Measurements from ENCODE around the gene SEC14L2. TPM values are rescaled to one million over a fixed set of nuclear protein-coding genes. Genes with fewer than 3 reads are reported as not detected.

The SEC14L2 gene
- total RNA-seq, 1 experiment from 2014 or later: 51.3 TPM

- BruUV-seq (replicated peaks): no TSS peak
- Histone ChIP-seq H3K27me3 (ENCODE audit: insufficient read depth, low read depth) (peaks cover 40% of the 10 kb centered on the region), H3K4me2 (no peak overlapping the region), H4K20me1 (ENCODE audit: insufficient read depth) (no peaks in the 10 kb centered on the region), H3F3A (ENCODE audit: insufficient read depth, low read depth) (no peaks in the 10 kb centered on the region), H3K9me3 (ENCODE audit: insufficient read depth, low read depth) (no peaks in the 10 kb centered on the region; the same call in 1 of the 2 replicates), H3K36me3 (ENCODE audit: low read depth) (no peaks in the 10 kb centered on the region), H3K4me1 (replicated peaks; ENCODE audit: insufficient read depth) (no peaks in the 10 kb centered on the region), H3K4me3 (no peak overlapping the region), H3K9me2 (ENCODE audit: insufficient read depth) (no peaks in the 10 kb centered on the region), H3K27ac (no peak overlapping the region), H2AFZ (no peak overlapping the region), H3K79me2 (ENCODE audit: low read depth) (no peaks in the 10 kb centered on the region)
- ChIA-PET POLR2A (ENCODE audit: unreplicated experiment) (no interaction called here), CTCF (interaction anchor here (0.5 to 0.6 kb wide), 2 partner anchors 15 to 119 kb away, joined by 4 read pairs; partner anchors contain the start of gene PES1)
- peak in 1 of 2 experiments; percentile 33 for DNase-seq
- intact Hi-C loops (cut with micrococcal nuclease; ENCODE audit: unreplicated experiment): no loop called here
- no peak for TF ChIP-seq CTCF (conservative IDR thresholded peaks at IDR 0.05)
- TF ChIP-seq EZH2 (IDR thresholded peaks at IDR 0.05; ENCODE audit: low read depth): no peak
Observed at GRCh38 chr22:30472994-30473720, 76.3 kb downstream of the SEC14L2 start.

- H3K4me1 ChIP-seq (replicated peaks; ENCODE audit: insufficient read depth): no peaks in the 10 kb centered on the region
- no peaks in the 10 kb centered on the region for H3K79me2 ChIP-seq (ENCODE audit: low read depth)
- no peaks in the 10 kb centered on the region for H3K36me3 ChIP-seq (ENCODE audit: low read depth)
- no peak overlapping the region for H2AFZ ChIP-seq
- H3K27ac ChIP-seq: no peak overlapping the region
- H3K4me2 ChIP-seq: no peak overlapping the region
- no peaks in the 10 kb centered on the region for H3K9me2 ChIP-seq (ENCODE audit: insufficient read depth)
- H3K27me3 ChIP-seq (ENCODE audit: insufficient read depth, low read depth): peaks cover 34% of the 10 kb centered on the region
- CTCF ChIA-PET: no interaction called here
- no peaks in the 10 kb centered on the region for H4K20me1 ChIP-seq (ENCODE audit: insufficient read depth)
- H3K9me3 ChIP-seq (ENCODE audit: insufficient read depth, low read depth): no peaks in the 10 kb centered on the region; the same call in 1 of the 2 replicates
- intact Hi-C loops (cut with micrococcal nuclease; ENCODE audit: unreplicated experiment): no loop called here
- TF ChIP-seq EZH2 (IDR thresholded peaks at IDR 0.05; ENCODE audit: low read depth): no peak
- no peak for TF ChIP-seq CTCF (conservative IDR thresholded peaks at IDR 0.05)
- POLR2A ChIA-PET (ENCODE audit: unreplicated experiment): interaction anchor here (0.7 kb wide), 1 partner anchor 302 kb away, joined by 6 read pairs; no protein-coding TSS in a partner anchor
- DNase-seq: no peak
- no peaks in the 10 kb centered on the region for H3F3A ChIP-seq (ENCODE audit: insufficient read depth, low read depth)
- H3K4me3 ChIP-seq: no peak overlapping the region
- no TSS peak for BruUV-seq (replicated peaks)
Observed at GRCh38 chr22:30474121-30474520, 77.3 kb downstream of the SEC14L2 start.

Other genes starting within 250 kb of the SEC14L2 start
- 17.2 and 17.4 TPM in 2 replicates for gene LIF, start 150.3 kb upstream of the SEC14L2 start, total RNA-seq (2021)
- gene OSM, start 130.2 kb upstream of the SEC14L2 start, total RNA-seq (2021): not detected in 2 replicates
- 10.6 and 11.1 TPM in 2 replicates for gene CASTOR1, start 107.5 kb upstream of the SEC14L2 start, total RNA-seq (2021)
- gene TBC1D10A, start 70.1 kb upstream of the SEC14L2 start, total RNA-seq (2021): 24.3 and 26.2 TPM in 2 replicates
- gene SF3A1, start 40.1 kb upstream of the SEC14L2 start, total RNA-seq (2021): 189 and 207 TPM in 2 replicates
- 6.2 and 6.8 TPM in 2 replicates for gene CCDC157, start 40.0 kb upstream of the SEC14L2 start, total RNA-seq (2021)
- 24.0 and 33.8 TPM in 2 replicates for gene RNF215, start 9.6 kb upstream of the SEC14L2 start, total RNA-seq (2021)
- 18.5 and 21.9 TPM in 2 replicates for gene MTFP1, start 28.8 kb downstream of the SEC14L2 start, total RNA-seq (2021)
- not detected in 2 replicates for gene SEC14L3, start 75.0 kb downstream of the SEC14L2 start, total RNA-seq (2021)
- gene SEC14L4, start 108.7 kb downstream of the SEC14L2 start, total RNA-seq (2021): 4.0 and 5.6 TPM in 2 replicates
- 0.31 and 0.33 TPM in 2 replicates for gene SEC14L6, start 149.7 kb downstream of the SEC14L2 start, total RNA-seq (2021)
- gene GAL3ST1, start 177.6 kb downstream of the SEC14L2 start, total RNA-seq (2021): 0.52 TPM in 1 of 2 replicates, not detected in the other
- gene PES1, start 194.9 kb downstream of the SEC14L2 start, total RNA-seq (2021): 94.3 and 127 TPM in 2 replicates
- gene TCN2, start 210.2 kb downstream of the SEC14L2 start, total RNA-seq (2021): 11.5 and 12.9 TPM in 2 replicates
- 4.7 and 6.4 TPM in 2 replicates for gene SLC35E4, start 238.8 kb downstream of the SEC14L2 start, total RNA-seq (2021)